Endothelial cell of umbilical vein (primary cell): ENCODE data around the gene ATG14.

Source experiments
- CTCF ChIP-seq, 2 donors: IDR thresholded peaks; 1 replicate in 1 of 2; 2 replicates in 1 of 2; pipeline ENCODE4 v1.5.1; 2011; ENCODE audit warnings: low read length in 2 of 2, mild to moderate bottlenecking in 2 of 2, moderate library complexity in 2 of 2, control low read depth in 1 of 2, inconsistent platforms in 1 of 2, low read depth in 1 of 2; ENCODE audit not compliant: insufficient read depth in 1 of 2; ENCODE audit errors: extremely low read depth in 1 of 2
- EZH2 ChIP-seq: IDR thresholded peaks from 2 replicates; pipeline ENCODE4 v1.6.1; 2012; ENCODE audit warnings: borderline replicate concordance, low read depth, mild to moderate bottlenecking, moderate library complexity, low read length, inconsistent platforms; ENCODE audit not compliant: severe bottlenecking
- MAX ChIP-seq: IDR thresholded peaks from 2 replicates; pipeline ENCODE4 v1.6.1; 2011; ENCODE audit not compliant: insufficient read depth, insufficient read length
- POLR2A ChIP-seq: IDR thresholded peaks from 2 replicates; pipeline ENCODE4 v1.6.1; 2012; ENCODE audit warnings: low read depth, mild to moderate bottlenecking, control low read depth, low read length
- POLR2AphosphoS5 ChIP-seq: IDR thresholded peaks from 2 replicates; pipeline ENCODE4 v1.6.1; 2012; ENCODE audit warnings: low read depth, mild to moderate bottlenecking, control low read depth, low read length, moderate library complexity; ENCODE audit not compliant: insufficient read depth

DNA sequence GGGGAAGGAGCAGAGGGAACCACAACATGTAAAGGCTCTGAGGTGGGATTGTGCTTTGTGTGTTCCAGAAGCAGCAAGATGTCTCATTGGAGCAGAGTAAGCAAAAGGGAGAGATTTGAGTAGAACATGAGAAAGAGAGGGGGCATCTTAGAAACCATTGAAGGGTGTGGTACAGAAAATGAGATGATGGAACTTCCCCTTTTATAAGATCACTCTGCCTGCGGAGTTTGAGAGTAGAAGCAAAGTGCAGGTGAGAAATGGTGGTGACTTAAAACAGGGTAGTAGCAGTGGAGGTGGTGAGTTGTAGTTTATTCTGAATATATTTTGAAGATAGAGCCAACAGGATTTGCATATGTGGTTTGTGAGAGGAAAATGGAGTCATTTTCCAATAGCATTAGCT is 84.5 kb downstream of the ATG14 start:
- TF ChIP-seq CTCF (IDR thresholded peaks at IDR 0.05; ENCODE audit: extremely low read depth in 1 of 2, insufficient read depth in 1 of 2, low read depth in 1 of 2, low read length in 2 of 2) (no peak), POLR2A (no peak), MAX (no peak), POLR2AphosphoS5 (no peak), EZH2 (no peak)
